Limb (tissue), 2 donors: ENCODE results near the gene UNC5C.

Source experiments
- DNase-seq, 2 donors: peaks; one replicate each; pipeline ENCODE4 v3.0.0-alpha.2; 2016; ENCODE audit errors: extremely low spot score in 2 of 2

UNC5C gene

GRCh38 chr4:95402299-95402698 is 146.5 kb downstream of the UNC5C start:
- no peak for DNase-seq

DNA sequence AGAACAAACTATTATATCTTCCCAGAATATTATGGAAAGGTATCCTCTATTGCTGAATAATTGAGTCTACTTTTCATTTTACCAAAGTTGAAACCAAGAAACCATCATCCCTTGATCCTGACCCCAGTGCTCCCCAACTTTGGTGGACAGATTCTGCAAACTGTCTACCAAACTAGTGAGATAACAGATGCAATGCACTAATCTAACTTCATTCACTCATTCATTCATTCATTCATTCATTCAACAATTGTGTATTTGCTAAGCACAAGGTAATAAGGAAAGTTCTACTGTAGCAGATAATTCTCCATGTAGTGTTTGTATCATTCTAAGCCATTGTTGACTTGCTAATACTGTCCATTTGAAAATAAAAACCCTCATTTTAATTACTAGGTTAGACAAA is 150.6 kb downstream of the UNC5C start:
- no peak for DNase-seq

DNA sequence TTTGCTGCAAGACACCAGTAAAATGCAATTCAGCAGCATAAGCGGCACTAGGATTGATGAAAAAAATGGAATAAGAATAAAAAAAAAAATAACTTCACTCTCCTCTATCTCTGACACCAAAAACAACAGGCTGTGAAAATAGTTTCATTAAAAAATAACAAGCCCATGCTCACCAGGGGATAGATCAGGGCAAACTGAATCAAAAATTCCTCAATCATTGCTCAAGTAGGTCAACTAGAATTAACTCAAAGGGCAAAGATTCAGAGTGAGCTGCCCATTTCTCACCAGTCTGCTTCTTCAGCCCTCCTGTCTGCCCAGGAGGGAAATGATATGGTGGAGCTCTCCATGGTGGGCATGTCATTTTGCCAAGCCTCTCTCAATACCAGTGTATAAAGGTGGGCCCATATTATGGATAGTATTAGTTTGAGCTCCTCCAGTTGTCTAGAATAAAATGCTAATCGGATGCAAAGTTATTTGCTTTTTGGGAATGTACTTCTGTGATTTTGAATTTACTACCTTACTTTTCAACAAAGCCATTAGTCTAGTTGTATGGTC is 153.9 kb downstream of the UNC5C start:
- DNase-seq, result no peak

DNA sequence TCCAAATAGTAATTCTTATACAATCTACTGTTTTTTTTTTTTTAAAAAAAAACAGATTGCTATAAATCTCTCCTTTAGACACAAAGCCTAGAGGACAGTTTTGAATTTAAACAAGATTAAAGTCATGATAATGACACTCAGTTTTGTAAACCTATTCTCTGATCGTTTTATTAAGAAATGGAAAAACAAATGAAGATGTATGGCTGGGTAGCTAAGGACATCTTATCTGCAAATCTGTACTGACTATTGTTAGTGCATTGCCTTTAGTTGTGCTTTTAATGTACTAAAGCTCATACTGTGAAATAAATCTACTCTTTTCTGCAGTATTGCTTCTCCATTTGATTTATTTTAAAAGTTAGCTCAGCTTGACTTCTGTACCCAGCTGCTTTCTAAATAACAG is 155.0 kb downstream of the UNC5C start:
- no peak for DNase-seq

DNA sequence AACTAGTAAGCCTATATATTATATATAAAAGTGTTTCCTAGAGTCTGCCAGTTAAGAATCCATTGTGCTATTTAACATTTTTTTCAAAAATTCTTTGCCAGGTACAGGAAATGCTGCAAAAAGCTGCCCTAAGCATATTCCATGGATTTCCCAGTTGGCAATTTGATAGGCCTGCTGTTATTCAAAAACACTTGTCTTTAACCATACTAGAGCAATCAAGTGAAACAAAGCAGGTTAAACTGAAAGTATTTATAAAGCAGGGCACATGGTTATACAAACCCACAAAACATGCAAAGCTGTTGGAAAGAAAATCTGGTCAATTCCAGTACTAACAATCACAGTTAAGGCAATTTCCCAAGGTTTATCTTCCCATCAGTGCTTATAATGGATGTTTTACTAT is 159.9 kb downstream of the UNC5C start:
- DNase-seq, result no peak

DNA sequence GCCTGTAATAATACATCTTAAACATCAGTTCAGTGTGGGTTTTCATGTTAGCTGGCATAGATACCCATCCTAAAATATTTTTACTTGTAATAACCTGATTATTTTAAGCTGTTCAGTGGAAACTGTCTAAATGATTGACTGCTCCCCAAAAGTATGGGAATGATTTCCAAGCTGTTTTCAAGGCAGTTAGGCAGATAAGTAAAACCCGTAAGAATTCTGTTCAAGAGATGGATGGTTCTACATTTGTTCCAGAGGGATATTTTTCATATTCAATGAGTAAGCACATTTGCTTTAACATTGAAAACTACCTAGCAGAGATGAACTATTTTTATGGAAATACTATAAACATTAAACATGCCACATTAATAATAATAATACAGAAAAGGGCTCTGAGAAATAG is 161.1 kb downstream of the UNC5C start:
- no peak for DNase-seq

GRCh38 chr4:95386410-95386809 is 162.4 kb downstream of the UNC5C start:
- DNase-seq, result no peak

GRCh38 chr4:95381843-95382580 is 166.8 kb downstream of the UNC5C start:
- no peak for DNase-seq

- no peak for DNase-seq
Observed at GRCh38 chr4:95379633-95380032, 169.1 kb downstream of the UNC5C start.

- no peak for DNase-seq
Observed at GRCh38 chr4:95377366-95377900, 171.3 kb downstream of the UNC5C start.

DNA sequence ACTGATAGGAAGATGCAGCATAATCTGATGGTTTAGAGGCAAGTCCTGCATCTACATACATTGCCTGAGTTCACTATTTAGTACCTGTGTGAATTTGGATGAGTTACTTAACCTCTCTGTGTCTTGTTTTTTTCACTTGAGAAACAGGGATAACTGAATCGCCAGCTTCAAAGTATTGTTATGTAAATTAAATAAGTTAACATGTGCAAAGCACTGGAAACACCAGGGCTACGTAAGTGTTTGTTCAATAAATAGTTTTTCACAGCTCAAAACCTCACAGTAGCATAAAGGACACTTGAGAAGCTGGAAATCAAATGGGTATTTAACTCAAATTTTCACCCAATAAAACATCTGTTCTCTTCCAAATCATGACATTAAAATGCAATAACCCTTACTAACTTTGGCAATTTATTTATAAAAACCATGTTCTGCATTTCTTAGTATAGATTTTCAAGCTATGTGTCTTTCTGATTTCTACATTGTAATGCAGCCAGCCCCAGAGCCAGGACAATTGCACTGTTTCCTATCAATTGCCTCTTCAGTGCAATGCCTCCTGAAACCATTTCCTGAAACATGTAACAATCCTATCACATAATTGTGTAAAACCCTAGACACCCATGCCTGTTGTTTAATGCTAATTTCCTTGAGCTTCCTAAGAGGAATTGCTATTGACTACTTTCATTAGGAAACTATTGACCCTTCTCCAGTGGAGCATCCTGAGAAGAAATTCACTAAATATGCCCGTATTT is 177.1 kb downstream of the UNC5C start:
- no peak for DNase-seq

DNA sequence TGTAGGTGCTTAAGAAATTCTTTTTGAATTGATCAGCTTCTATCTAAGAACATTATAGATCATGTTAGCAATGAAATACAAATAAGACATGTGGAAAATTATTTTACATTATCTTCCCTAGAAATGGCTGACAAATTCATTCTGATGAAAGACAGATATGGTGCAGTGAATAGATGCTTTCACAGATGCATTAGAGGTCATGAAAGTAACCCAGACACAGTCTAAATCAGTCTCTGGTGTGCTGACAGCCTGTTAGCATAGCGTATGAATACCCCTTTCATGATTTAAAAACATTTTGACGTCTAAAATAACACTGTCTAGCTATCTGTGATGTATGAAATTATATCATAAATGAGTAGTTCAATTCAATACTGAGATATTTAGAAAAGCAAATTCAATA is 180.9 kb downstream of the UNC5C start:
- DNase-seq, result no peak

DNA sequence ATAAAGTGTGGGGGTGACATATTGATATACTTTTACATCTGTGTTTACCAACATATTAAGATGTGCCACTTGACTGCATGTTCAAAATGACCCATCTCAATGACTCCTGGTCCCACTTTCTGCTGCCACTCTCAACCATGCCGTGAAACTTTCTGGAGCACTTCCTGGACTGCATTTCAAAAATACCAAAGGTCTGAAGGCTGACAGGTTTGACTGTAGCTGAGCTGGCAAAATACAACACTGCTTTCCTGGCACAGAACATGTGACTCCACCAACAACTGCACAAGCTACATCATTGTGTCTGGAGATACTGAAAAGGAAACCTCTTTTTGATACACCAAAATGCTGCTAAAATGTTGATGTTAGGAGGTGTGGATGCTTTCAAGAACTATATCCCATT is 184.8 kb downstream of the UNC5C start:
- no peak for DNase-seq

- DNase-seq, result no peak
Observed at GRCh38 chr4:95363559-95363925, 185.2 kb downstream of the UNC5C start.

GRCh38 chr4:95362906-95363558 is 185.7 kb downstream of the UNC5C start:
- DNase-seq, result no peak

DNA sequence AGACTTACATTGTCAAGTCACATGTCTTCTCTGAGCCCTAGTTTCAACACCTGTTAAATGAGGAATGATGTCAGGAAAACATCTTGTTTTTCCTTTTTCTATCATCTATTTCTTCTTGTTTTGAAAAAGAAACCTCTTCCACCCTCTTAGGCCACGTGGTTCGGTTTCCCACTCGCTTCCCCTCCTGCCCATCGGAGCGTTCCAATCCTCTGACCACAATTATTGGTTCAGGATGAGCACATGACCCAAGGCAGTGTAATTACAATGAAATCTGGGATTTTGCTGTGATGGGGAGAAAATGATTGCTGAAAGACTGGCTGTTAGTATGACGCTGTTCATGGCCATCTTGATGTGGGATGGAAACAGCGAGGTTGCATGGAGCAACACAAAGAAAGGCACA is 186.7 kb downstream of the UNC5C start:
- DNase-seq, result no peak

- DNase-seq, result no peak
Observed at GRCh38 chr4:95361696-95361965, 187.1 kb downstream of the UNC5C start.

- DNase-seq, result no peak
Observed at GRCh38 chr4:95360906-95361695, 187.7 kb downstream of the UNC5C start.

DNA sequence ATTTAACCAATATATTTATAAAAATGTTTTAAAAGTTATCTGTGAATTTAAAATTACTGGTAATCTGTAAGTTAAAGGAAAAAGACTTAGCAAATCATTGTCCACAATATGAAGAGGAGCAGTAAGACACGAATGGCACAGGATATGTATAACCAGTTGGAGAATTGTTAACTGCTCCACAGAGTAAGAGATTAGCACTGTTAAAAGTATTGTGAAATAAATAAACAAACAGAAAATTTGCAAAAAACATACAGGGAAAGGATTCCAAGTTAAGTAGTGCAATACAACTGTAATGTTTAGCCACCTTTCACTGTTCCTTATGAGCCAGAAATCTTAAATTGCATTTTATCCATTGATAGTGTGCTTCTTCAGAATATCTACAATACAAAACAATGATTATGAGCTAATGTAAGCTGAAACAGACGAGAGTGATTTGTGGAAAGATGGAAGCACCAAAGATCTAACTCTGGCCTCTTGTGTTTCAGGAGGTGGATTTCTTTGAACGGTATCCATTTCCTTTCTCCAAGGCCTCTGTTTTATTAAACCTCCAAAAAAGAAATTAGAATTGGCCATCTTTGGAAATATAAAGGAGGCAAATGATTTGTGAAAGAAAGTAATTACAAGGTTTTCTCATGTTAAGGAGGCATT is 188.4 kb downstream of the UNC5C start:
- DNase-seq, result no peak

DNA sequence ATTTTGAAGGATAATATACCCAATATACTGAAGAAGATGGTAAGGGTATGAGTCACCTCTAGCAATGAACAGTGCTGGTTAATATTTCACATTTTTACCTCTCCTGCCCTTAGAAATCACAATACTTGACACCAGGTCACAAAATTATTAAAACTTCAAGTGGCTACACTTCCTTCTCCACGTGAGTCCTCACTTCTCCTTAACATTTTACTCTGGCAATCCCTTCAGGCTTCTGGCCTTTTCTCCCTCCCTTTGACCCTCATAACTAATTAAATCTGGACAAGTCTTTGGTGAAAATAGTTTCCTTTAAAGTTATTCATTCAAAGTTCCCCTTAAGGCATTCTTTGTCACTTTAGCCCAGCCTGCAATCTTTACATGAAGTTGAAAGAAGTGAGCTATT is 190.4 kb downstream of the UNC5C start:
- DNase-seq, result no peak

DNA sequence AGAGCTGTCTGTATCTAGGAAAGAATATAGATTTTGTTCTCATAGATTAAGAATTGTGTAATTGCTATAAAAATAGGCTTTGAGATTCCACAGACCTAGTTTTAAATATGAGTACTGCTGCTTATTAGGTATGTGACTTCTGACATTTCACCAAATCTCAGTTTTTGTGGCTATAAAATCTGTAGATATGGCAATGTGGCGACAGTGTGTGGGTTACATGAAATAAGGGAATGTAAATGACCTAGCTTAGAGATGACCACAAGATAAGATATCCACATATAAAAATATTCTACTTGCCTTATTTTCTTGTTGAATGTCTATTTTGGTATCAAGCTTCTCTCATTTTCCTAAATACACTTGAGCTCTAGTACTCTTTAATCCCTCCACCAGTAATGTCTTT is 193.8 kb downstream of the UNC5C start:
- DNase-seq, result no peak
